Body of pancreas (tissue), 4 donors: ENCODE results near the gene SPG11. TPM values are rescaled to one million over a fixed set of nuclear protein-coding genes. Genes with fewer than 3 reads are reported as not detected.
A peak's percentile ranks its signal among the peaks of the same experiment; 100 is the strongest.

Source experiments
- ATAC-seq: fragments of 150-250 bp; one replicate; pipeline ENCODE4 v1.9.1; 2016
- DNase-seq, 4 donors: peaks; one replicate each; pipeline ENCODE4 v3.0.0-alpha.2; 2019
- H3K27ac ChIP-seq, 4 donors: fragments of 200-600 bp; sonication (generic); 1 replicate in 3 of 4; 2 replicates in 1 of 4; pipeline versions ENCODE4 v1.5.1 to v1.6.1; 2016 to 2019; ENCODE audit warnings: mild to moderate bottlenecking in 1 of 4, mixed read lengths in 1 of 4, moderate library complexity in 1 of 4
- H3K27me3 ChIP-seq, 2 donors: fragments of 200-600 bp; sonication (generic); one replicate each; pipeline ENCODE4 v1.6.0; 2016; ENCODE audit warnings: mild to moderate bottlenecking in 1 of 2
- H3K36me3 ChIP-seq, 2 donors: fragments of 200-600 bp; sonication (generic); replicated peaks in 1 of 2; 2 replicates each; pipeline ENCODE4 v1.5.1; 2016; ENCODE audit warnings: low read depth in 2 of 2; ENCODE audit not compliant: insufficient read depth in 1 of 2
- H3K4me1 ChIP-seq: fragments of 200-600 bp; sonication (generic); one replicate; pipeline ENCODE4 v1.6.0; 2016
- H3K4me3 ChIP-seq, 2 donors: fragments of 200-600 bp; sonication (generic); 1 replicate in 1 of 2; 2 replicates in 1 of 2; pipeline ENCODE4 v1.5.1; 2016 to 2019
- H3K9me3 ChIP-seq, 3 donors: fragments of 200-600 bp; sonication (generic); 1 replicate in 2 of 3; 2 replicates in 1 of 3; pipeline ENCODE4 v1.5.1; 2016
- POLR2A ChIP-seq, 3 donors: fragments of 450-650 bp; IDR thresholded peaks; one replicate each; pipeline ENCODE4 v1.6.1; 2016; ENCODE audit warnings: antibody characterized with exemption in 3 of 3, mild to moderate bottlenecking in 2 of 3
- WGBS, 2 donors: methylation state at CpG; one replicate each; pipeline ENCODE4 v1.1.5; 2017; 5-methylcytosine and 5-hydroxymethylcytosine counted together
- intact Hi-C: fragments of 100-400 bp; cut with DNase I; formaldehyde crosslinking; loops from one replicate; pipeline ENCODE4 v1.15.1; 2023
- total RNA-seq, 2 donors: library from RNA; depleted of rRNA; stranded (reverse); fragments of >200 nt; gene quantifications; one replicate each; pipeline ENCODE4 v1.1.0, GENCODE V29; 2016
- TF ChIP-seq, protein P1 (sequence below), 7 experiments: fragments of 450-650 bp in 4 of 7; fragments of 200-600 bp in 3 of 7; sonication (generic) in 3 of 7; IDR thresholded peaks; one replicate each; pipeline ENCODE4 v1.5.1; 2016 to 2019; ENCODE audit warnings: antibody characterized with exemption in 7 of 7

SPG11 gene, protein sequence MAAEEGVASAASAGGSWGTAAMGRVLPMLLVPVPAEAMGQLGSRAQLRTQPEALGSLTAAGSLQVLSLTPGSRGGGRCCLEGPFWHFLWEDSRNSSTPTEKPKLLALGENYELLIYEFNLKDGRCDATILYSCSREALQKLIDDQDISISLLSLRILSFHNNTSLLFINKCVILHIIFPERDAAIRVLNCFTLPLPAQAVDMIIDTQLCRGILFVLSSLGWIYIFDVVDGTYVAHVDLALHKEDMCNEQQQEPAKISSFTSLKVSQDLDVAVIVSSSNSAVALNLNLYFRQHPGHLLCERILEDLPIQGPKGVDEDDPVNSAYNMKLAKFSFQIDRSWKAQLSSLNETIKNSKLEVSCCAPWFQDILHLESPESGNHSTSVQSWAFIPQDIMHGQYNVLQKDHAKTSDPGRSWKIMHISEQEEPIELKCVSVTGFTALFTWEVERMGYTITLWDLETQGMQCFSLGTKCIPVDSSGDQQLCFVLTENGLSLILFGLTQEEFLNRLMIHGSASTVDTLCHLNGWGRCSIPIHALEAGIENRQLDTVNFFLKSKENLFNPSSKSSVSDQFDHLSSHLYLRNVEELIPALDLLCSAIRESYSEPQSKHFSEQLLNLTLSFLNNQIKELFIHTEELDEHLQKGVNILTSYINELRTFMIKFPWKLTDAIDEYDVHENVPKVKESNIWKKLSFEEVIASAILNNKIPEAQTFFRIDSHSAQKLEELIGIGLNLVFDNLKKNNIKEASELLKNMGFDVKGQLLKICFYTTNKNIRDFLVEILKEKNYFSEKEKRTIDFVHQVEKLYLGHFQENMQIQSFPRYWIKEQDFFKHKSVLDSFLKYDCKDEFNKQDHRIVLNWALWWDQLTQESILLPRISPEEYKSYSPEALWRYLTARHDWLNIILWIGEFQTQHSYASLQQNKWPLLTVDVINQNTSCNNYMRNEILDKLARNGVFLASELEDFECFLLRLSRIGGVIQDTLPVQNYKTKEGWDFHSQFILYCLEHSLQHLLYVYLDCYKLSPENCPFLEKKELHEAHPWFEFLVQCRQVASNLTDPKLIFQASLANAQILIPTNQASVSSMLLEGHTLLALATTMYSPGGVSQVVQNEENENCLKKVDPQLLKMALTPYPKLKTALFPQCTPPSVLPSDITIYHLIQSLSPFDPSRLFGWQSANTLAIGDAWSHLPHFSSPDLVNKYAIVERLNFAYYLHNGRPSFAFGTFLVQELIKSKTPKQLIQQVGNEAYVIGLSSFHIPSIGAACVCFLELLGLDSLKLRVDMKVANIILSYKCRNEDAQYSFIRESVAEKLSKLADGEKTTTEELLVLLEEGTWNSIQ (N-terminal part only)
- total RNA-seq: 100 to 1,000 TPM in 1 of 2 donors, 10 to 100 TPM in 1; 40.5 to 115 TPM

DNA sequence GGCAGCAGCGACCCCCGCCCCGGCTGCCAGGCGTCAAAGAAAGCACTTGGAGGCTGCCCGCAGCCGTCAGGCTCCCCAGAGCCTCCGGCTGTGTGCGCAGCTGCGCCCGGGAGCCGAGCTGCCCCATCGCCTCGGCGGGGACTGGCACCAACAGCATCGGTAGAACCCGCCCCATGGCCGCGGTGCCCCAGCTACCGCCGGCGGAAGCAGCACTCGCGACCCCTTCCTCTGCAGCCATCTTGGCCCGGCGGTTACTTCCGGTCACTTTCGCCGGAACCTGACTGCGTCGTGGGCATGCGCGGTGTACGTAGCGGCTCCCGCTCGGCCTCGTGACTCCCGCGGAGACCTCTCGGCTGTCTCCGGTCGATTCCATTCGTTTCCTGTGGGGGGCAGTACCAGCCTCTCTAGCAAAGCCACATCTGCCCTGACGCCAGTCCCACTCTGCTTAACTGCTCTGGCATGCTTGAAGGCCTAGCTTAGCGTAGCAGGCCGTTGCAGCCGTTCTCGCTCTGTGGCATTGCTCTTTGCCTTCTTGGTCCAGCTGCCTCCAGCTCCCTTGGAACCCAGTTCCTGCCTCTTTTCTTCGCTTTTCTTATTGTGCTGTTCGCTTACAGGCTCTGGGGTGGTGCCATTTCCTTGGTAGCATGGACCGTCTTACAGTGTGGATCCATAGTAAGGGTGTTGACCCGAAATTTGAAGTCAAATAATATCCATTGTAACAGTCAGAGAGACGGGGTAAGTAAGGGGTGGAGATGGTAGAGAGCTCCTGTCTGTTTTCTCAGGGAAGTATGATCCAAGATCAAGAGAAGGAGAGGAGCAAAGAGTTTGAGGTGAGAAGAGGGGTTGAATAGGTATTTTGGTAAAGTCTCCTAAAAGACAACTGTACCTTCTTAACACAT, at the start of gene SPG11:
Gene SPG11 (minus strand): TSS at position 253 of the 899 bp plus-strand sequence. CDS start 15 bp downstream, at position 238.
- Histone ChIP-seq H3K4me3 (peak within 1 kb of the TSS; percentile 71 to 79), H3K27ac (peak within 1 kb of the TSS; percentile 92 to 99 (median 96)), H3K36me3 (peaks cover 0 to 3% of the 10 kb centered on the region in 2 donors), H3K27me3 (no peaks in the 10 kb centered on the region), H3K4me1 (peaks cover 15% of the 10 kb centered on the region), H3K9me3 (no peaks in the 10 kb centered on the region)
- intact Hi-C loops: no loop called here
- TF ChIP-seq POLR2A (IDR thresholded peaks at IDR 0.05): peak; percentile 89 to 98 (median 97)
- TF ChIP-seq, protein P1, sequence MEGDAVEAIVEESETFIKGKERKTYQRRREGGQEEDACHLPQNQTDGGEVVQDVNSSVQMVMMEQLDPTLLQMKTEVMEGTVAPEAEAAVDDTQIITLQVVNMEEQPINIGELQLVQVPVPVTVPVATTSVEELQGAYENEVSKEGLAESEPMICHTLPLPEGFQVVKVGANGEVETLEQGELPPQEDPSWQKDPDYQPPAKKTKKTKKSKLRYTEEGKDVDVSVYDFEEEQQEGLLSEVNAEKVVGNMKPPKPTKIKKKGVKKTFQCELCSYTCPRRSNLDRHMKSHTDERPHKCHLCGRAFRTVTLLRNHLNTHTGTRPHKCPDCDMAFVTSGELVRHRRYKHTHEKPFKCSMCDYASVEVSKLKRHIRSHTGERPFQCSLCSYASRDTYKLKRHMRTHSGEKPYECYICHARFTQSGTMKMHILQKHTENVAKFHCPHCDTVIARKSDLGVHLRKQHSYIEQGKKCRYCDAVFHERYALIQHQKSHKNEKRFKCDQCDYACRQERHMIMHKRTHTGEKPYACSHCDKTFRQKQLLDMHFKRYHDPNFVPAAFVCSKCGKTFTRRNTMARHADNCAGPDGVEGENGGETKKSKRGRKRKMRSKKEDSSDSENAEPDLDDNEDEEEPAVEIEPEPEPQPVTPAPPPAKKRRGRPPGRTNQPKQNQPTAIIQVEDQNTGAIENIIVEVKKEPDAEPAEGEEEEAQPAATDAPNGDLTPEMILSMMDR (IDR thresholded peaks at IDR 0.05): peak; percentile 83 to 99 (median 98)
- DNase-seq: peak; percentile 99
- ATAC-seq: peak; percentile 98
- WGBS, 2 donors: 8 to 51% methylated on average over 9 to 52 of the region's 53 CpGs

DNA sequence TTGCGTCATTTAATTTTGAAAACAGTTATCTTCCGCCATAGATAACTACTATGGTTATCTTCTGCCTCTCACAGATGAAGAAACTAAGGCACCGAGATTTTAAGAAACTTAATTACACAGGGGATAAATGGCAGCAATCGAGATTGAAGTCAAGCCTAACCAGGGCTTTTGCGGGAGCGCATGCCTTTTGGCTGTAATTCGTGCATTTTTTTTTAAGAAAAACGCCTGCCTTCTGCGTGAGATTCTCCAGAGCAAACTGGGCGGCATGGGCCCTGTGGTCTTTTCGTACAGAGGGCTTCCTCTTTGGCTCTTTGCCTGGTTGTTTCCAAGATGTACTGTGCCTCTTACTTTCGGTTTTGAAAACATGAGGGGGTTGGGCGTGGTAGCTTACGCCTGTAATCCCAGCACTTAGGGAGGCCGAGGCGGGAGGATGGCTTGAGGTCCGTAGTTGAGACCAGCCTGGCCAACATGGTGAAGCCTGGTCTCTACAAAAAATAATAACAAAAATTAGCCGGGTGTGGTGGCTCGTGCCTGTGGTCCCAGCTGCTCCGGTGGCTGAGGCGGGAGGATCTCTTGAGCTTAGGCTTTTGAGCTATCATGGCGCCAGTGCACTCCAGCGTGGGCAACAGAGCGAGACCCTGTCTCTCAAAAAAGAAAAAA, 49.0 kb upstream of the SPG11 start:
- Histone ChIP-seq H3K9me3 (no peaks in the 10 kb centered on the region), H3K27ac (peak overlapping the region; percentile 88 to 99 (median 98)), H3K4me1 (peaks cover 20% of the 10 kb centered on the region), H3K4me3 (peak overlapping the region; percentile 86 to 90), H3K27me3 (no peaks in the 10 kb centered on the region), H3K36me3 (peaks cover 7 to 19% of the 10 kb centered on the region in 2 donors)
- ATAC-seq (peak; percentile 35), DNase-seq (peak; percentile 60 to 89 (median 72))
- TF ChIP-seq POLR2A (IDR thresholded peaks at IDR 0.05): peak in 1 of 3 donors; percentile 53
- TF ChIP-seq, protein P1 (IDR thresholded peaks at IDR 0.05): no peak
- 18 to 22% methylated on average over 24 of the region's 24 CpGs for WGBS, 2 donors
- intact Hi-C loops: no loop called here

DNA sequence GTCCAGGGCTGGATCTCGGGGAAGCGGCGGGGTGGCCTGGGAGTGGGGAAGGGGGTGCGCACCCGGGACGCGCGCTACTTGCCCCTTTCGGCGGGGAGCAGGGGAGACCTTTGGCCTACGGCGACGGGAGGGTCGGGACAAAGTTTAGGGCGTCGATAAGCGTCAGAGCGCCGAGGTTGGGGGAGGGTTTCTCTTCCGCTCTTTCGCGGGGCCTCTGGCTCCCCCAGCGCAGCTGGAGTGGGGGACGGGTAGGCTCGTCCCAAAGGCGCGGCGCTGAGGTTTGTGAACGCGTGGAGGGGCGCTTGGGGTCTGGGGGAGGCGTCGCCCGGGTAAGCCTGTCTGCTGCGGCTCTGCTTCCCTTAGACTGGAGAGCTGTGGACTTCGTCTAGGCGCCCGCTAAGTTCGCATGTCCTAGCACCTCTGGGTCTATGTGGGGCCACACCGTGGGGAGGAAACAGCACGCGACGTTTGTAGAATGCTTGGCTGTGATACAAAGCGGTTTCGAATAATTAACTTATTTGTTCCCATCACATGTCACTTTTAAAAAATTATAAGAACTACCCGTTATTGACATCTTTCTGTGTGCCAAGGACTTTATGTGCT, 48.4 kb upstream of the SPG11 start:
- intact Hi-C loops: no loop called here
- H3K4me3 ChIP-seq: peak overlapping the region; percentile 86 to 90
- peak overlapping the region; percentile 88 to 99 (median 98) for H3K27ac ChIP-seq
- no peak for TF ChIP-seq POLR2A (IDR thresholded peaks at IDR 0.05)
- TF ChIP-seq, protein P1 (IDR thresholded peaks at IDR 0.05): no peak
- peak; percentile 44 to 56 (median 50) for DNase-seq
- peak; percentile 47 for ATAC-seq
- 0% methylated on average over 12 to 46 of the region's 46 CpGs for WGBS, 2 donors
- peaks cover 20% of the 10 kb centered on the region for H3K4me1 ChIP-seq
- H3K27me3 ChIP-seq: no peaks in the 10 kb centered on the region
- H3K9me3 ChIP-seq: no peaks in the 10 kb centered on the region
- H3K36me3 ChIP-seq: peaks cover 7 to 13% of the 10 kb centered on the region in 2 donors
